ENCODE data around the gene CERT1.

CERT1 gene

DNA sequence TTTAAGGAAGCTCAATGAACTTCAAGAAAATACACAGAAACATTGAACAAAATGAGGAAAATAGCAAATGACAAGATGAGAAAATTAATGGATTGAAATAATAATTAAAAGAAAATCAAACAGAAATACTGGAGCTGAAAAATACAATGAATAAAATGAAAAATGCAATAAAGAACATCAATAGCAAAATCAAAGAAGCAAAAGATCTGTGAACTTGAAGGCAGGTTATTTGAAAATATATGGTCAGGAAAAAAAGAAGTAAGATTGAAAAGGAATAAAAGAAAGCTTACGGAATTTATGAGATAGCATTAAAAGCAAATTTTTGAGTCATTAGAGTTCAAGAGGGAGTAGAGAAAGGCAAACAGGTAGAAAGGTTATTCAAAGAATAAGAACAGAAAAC is 42.4 kb downstream of the CERT1 start:
- Histone ChIP-seq H3K9me3 (ENCODE audit: insufficient read depth, low read length, severe bottlenecking) (peaks cover 24% of the 10 kb centered on the region), H3K27ac (ENCODE audit: low read length) (no peak overlapping the region), H3K4me1 (ENCODE audit: insufficient read depth, low read length) (peaks cover 24% of the 10 kb centered on the region), H3K4me2 (ENCODE audit: insufficient read depth, low read length) (no peak overlapping the region), H4K20me1 (ENCODE audit: insufficient read depth, low read length) (peaks cover 14% of the 10 kb centered on the region; the same call in 1 of the 2 replicates), H2AFZ (ENCODE audit: low read depth, low read length) (no peak overlapping the region), H3K4me3 (ENCODE audit: low read depth in 1 of 2, low read length in 2 of 2) (no peak overlapping the region), H3K27me3 (ENCODE audit: insufficient read depth, low read length, poor library complexity) (no peaks in the 10 kb centered on the region), H3K9ac (ENCODE audit: low read depth, low read length) (no peak overlapping the region), H3K36me3 (ENCODE audit: insufficient read depth, low read length) (peaks cover 5% of the 10 kb centered on the region; the same call in 1 of the 2 replicates), H3K79me2 (ENCODE audit: insufficient read depth, low read length) (peaks cover 40% of the 10 kb centered on the region)
- DNase-seq (no peak), ATAC-seq (ENCODE audit: insufficient read depth, low read depth) (no peak)
- no peak for TF ChIP-seq CTCF (IDR thresholded peaks at IDR 0.05; ENCODE audit: borderline replicate concordance, extremely low read depth, low read length, poor library complexity, severe bottlenecking)

GRCh38 chr5:75468593-75468992 is 42.8 kb downstream of the CERT1 start:
- no peak overlapping the region for H3K27ac ChIP-seq (ENCODE audit: low read length)
- DNase-seq (no peak), ATAC-seq (ENCODE audit: insufficient read depth, low read depth) (no peak)
- peaks cover 43% of the 10 kb centered on the region for H3K79me2 ChIP-seq (ENCODE audit: insufficient read depth, low read length)
- peaks cover 5% of the 10 kb centered on the region; the same call in 1 of the 2 replicates for H3K36me3 ChIP-seq (ENCODE audit: insufficient read depth, low read length)
- H3K9ac ChIP-seq (ENCODE audit: low read depth, low read length) = no peak overlapping the region
- no peaks in the 10 kb centered on the region for H3K27me3 ChIP-seq (ENCODE audit: insufficient read depth, low read length, poor library complexity)
- no peak overlapping the region for H2AFZ ChIP-seq (ENCODE audit: low read depth, low read length)
- peaks cover 24% of the 10 kb centered on the region for H3K4me1 ChIP-seq (ENCODE audit: insufficient read depth, low read length)
- TF ChIP-seq EZH2 (IDR thresholded peaks at IDR 0.05; ENCODE audit: borderline replicate concordance, low read depth, low read length, severe bottlenecking) = no peak
- TF ChIP-seq CTCF (IDR thresholded peaks at IDR 0.05; ENCODE audit: borderline replicate concordance, extremely low read depth, low read length, poor library complexity, severe bottlenecking) = no peak
- no peak overlapping the region for H3K4me2 ChIP-seq (ENCODE audit: insufficient read depth, low read length)
- no peak overlapping the region for H3K4me3 ChIP-seq (ENCODE audit: low read depth in 1 of 2, low read length in 2 of 2)
- H4K20me1 ChIP-seq (ENCODE audit: insufficient read depth, low read length) = peaks cover 19% of the 10 kb centered on the region; the same call in 1 of the 2 replicates
- H3K9me3 ChIP-seq (ENCODE audit: insufficient read depth, low read length, severe bottlenecking) = peaks cover 24% of the 10 kb centered on the region

DNA sequence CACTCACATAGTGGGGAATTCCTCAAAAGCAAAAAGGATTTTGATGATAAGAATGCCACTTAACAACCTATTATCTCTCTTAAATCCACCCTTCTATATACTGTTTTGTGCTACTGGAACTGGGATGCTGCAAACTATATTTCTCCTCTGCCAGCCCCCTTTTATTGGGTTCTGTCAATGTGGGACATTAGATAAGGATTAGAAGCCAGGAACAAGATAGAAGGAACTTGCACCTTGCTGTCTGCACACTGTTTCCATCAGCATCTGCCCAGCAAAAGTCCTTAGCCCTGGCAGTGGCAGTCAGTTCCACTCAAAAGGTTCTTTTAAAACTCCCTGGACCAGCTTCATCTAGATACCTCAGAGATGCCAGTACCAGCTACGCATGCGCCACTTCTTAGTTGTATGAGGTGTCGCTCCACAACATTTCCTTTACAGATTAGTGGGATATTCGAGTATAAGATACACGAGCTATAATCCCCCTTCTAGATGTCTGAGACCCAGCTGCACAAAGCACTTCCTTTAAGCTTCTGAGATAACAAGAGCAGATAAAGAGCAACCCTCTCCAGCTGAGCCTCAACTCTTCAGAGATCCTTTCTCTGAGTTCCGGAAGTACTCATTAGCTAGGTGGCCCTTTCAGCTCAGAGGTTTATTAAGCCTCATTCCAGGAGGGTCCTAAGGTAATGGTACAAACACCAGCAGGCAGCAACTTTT is 45.3 kb downstream of the CERT1 start:
- peaks cover 19% of the 10 kb centered on the region; the same call in 1 of the 2 replicates for H4K20me1 ChIP-seq (ENCODE audit: insufficient read depth, low read length)
- peaks cover 56% of the 10 kb centered on the region for H3K79me2 ChIP-seq (ENCODE audit: insufficient read depth, low read length)
- peak; percentile 98 for ATAC-seq (ENCODE audit: insufficient read depth, low read depth)
- H3K4me2 ChIP-seq (ENCODE audit: insufficient read depth, low read length) = peak overlapping the region; percentile 58
- peaks cover 24% of the 10 kb centered on the region for H3K9me3 ChIP-seq (ENCODE audit: insufficient read depth, low read length, severe bottlenecking)
- H3K9ac ChIP-seq (ENCODE audit: low read depth, low read length) = peak overlapping the region; percentile 17
- H3K27me3 ChIP-seq (ENCODE audit: insufficient read depth, low read length, poor library complexity) = no peaks in the 10 kb centered on the region
- H3K27ac ChIP-seq (ENCODE audit: low read length) = peak overlapping the region; percentile 43
- H3K4me1 ChIP-seq (ENCODE audit: insufficient read depth, low read length) = peaks cover 24% of the 10 kb centered on the region
- peak; percentile 69 for DNase-seq
- TF ChIP-seq EZH2 (IDR thresholded peaks at IDR 0.05; ENCODE audit: borderline replicate concordance, low read depth, low read length, severe bottlenecking) = no peak
- TF ChIP-seq CTCF (IDR thresholded peaks at IDR 0.05; ENCODE audit: borderline replicate concordance, extremely low read depth, low read length, poor library complexity, severe bottlenecking) = no peak
- H3K4me3 ChIP-seq (ENCODE audit: low read depth in 1 of 2, low read length in 2 of 2) = peak overlapping the region in 1 of 2 experiments; percentile 44; a peak in 2 of 4 replicates
- no peak overlapping the region for H2AFZ ChIP-seq (ENCODE audit: low read depth, low read length)
- H3K36me3 ChIP-seq (ENCODE audit: insufficient read depth, low read length) = peaks cover 7% of the 10 kb centered on the region

Data from DND-41 (cell line).